HG03575 (cell line): ENCODE results near the gene DAB2.

Experiments used
- ATAC-seq: cut with Tn5 transposase; IDR thresholded peaks from one replicate; pipeline ENCODE4 v1.9.1; 2021; ENCODE audit not compliant: unreplicated experiment, insufficient number of reproducible peaks, low FRiP score; ENCODE audit errors: extremely low read depth

Gene DAB2

DNA sequence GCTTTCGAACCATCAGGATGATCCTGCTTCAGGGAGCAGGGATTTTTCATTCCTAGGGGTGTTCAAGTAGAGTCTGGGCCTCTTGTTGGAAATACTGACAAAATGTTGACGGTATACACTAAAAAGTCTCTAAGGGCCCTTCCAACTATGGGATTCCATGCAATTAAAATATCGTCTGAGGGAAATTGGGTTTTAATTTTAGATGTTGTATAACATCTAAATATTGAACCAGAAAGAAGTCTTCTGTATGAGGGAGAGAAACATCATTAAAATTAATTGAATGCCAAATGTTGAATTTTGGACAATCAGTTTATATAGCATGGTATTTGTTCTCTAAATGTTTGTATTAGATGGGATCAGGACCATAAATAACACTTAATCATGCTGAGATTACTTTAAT lies 25.7 kb upstream of the DAB2 start:
- ATAC-seq: no peak

DNA sequence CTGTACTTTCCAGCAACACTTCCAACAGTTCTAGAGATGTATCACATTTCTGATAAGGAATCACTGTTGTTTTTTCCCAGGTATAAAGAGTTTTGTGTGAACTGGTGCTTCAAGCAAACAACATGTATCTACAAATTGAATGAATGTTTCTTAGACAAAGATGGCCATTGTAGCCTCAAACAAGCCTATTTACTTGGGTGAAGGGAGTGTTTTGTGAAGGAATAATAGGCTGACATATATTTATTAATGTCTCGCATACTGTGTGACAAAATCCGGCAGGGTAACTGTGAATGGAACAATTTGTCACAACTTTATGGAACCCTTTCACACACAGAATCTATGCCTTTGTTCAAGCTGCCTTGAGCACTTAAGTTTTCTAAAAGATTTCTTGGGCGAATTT lies 24.8 kb upstream of the DAB2 start:
- ATAC-seq: no peak

DNA sequence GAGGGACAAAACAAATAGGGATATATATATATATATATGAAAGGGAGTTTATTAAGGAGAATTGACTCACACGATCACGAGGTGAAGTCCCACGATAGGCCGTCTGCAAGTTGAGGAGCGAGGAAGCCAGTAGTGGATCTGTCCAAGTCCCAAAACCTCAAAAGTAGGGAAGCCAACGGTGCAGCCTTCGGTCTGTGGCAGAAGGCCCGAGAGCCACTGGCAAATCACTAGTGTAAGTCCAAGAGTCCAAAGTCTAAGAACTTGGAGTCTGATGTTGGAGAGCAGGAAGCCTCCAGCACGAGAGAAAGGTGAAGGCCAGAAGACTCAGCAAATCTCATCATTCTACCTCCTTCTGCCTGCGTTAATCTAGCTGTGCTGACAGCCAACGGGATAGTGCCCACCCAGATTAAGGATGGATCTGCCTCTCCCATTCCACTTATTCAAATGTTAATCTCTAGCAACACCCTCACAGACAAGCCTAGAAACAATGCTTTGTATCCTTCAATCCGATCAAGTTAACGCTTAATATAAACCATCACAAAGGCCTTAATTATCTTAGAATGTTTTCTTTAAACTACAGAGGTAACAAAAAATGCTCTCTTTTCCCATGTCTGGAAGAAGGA lies 23.8 kb upstream of the DAB2 start:
- ATAC-seq: no peak

DNA sequence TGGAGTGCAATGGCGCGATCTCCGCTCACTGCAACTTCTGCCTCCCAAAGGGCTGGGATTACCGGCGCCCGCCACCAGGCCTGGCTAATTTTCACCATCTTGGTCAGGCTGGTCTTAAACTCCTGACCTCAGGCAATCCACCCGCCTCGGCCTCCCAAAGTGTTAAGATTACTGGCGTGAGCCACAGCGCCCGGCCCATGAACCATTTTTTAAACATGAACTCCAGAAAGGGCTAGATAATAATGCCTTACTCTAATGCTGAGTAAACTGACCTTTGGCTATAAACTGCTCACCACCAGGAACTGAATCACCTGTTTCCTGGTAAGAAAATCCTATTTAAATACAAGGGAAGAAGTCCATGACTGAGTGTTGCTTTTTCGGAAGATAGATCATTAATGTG lies 23.2 kb upstream of the DAB2 start:
- ATAC-seq: no peak

DNA sequence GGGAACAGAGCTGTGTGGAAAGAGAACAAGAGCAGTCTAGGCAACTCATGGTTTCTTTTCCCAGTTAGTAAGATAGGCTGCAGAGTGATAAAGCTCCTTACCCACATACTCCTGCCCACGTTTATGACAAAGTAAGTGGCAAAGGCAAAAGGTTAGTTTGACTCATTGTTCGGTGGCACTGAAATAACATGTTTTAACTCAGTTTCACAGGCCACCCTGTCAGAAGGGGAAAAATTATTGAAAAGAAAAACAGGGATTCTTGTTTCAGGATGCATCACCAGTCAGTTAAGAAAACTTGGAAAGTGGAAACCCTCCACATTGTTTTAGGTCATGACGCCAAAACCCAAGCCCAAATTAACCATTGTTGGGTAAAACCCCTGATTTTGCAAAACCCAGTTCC lies 22.3 kb upstream of the DAB2 start:
- no peak for ATAC-seq

DNA sequence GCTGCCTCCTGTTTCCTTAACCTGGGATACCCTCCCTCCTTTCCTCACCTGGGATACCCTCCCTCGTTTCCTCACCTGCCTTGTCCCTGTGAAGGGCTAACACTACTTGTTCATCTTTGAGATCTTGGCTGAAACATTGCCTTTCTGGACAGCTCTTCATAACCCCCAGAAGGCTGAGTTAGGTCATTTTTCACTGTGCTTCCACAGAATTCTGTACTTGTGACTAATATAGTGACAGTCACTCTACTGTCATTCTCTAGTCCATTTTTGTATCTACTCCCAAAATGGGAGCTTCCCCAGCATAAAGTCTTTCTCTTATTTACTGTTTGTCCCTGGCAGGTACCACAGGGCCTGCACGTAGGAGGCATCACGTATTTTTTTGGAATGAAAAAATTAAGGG lies 21.5 kb upstream of the DAB2 start:
- ATAC-seq: no peak

DNA sequence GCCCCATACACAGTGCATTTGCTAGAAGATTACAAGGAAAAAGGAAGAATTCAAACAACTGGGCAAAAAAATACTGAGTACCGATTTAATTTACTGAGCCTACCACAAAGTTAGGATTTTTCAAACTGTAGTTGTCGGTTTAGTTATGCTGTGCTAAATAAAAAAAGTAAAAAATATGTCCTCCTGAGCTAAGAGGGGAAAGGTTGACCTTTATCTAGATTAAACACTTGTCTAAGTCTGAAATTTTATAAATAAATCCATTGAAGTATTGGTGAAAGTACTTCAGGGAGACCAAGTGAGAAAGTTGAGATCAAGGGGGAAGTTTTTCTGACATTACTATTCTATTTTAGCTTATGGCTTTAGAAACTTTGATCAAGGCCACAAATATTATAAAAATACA lies 19.1 kb upstream of the DAB2 start:
- no peak for ATAC-seq

DNA sequence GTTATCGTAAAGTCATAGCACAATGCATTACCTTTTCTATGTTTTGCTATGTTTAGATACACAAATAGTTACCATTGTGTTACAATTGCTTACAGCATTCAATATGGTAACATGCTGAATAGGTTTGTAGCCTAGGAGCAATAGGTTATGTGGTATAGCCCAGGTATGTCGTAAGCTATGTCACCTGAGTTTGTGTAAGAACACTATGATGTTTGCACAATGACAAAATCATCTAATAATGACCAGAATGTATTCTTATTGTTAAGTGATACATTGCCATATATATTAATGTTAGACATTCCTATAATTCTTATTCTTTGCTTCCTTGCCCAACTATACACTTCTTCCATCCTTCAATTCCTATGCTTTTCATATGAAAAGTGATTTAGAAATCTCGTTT lies 18.2 kb upstream of the DAB2 start:
- ATAC-seq: no peak

DNA sequence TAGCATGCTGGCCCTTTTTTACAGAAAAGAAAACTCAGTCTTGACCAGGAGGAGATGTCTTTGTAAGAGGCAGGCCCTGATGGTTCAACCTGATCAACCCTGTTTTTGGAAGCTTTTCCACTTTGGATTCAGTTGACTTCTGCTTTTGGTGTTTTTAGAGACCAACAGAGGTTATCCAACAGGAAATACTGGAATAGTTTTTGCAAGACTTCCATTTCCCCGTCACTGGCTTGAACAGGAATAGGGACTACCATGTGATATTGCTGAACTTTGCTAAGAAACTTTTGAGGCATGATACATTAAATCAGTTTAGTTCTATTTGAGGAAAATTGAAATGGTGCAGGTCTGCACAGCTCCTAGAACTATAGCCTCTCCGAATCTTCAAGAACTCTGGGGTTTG lies 17.1 kb upstream of the DAB2 start:
- no peak for ATAC-seq

DNA sequence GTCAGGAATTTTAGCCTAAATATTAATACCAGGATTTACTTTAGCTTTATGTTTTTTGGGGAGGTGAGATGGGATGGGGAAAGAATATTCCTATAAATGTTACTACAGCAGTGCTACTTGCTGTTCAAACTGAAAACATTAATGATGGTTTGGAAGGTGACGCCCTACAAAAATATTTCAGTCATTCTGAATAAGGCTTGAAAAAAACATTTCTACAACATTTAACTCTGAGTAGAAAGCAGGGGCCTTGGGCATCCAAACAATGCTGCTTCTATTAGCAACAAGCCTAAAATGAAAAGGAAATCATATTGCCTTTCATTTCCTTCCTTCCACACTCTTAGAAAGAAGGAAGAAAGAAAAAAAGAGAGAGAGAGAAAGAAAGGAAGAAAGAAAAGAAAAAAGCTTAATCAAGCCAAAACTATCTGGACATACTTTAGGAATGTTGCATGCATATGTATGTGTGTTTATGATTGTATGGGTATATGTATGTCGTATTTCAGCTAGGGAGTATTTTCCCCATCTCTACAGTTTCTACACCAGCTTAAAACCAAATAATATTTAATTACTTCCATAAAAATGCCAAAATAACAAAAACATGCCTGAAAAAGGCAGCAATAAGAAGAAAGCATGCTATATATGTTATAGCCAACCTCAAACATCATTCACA lies 16.3 kb upstream of the DAB2 start:
- ATAC-seq: no peak

DNA sequence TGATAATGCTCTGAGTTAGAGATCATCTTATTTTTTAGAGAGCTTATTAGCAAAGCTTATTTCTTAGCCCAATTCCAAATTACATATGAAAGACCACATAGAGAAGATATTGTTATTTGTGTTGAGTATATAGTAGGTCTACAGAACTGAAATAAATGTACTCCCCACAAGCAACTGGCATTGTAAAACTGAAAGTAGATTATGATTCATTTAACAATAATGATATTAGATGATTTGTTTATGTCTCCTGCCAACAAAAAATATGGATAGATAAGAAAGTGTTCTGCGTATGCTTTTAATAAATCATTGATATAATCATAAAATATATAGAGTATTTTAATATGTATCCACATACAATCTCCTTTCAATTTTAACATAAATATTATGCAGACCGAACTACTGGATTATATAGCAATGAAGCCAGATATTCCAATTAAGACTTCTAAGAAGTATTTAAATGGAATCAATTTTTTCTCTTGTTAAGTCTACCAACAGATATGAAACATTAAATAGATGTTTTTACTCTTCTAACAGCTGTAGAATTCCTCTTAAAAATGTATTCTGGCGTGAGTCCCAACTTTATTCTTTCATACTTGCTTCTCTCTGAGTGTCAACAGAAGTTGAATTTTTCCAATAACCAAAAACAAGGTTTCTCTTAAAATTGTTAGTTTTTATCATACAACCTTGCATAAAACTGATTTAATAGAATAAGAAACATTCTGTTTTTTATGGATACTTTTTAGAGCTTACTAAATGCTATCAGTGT lies 15.6 kb upstream of the DAB2 start:
- ATAC-seq: no peak

DNA sequence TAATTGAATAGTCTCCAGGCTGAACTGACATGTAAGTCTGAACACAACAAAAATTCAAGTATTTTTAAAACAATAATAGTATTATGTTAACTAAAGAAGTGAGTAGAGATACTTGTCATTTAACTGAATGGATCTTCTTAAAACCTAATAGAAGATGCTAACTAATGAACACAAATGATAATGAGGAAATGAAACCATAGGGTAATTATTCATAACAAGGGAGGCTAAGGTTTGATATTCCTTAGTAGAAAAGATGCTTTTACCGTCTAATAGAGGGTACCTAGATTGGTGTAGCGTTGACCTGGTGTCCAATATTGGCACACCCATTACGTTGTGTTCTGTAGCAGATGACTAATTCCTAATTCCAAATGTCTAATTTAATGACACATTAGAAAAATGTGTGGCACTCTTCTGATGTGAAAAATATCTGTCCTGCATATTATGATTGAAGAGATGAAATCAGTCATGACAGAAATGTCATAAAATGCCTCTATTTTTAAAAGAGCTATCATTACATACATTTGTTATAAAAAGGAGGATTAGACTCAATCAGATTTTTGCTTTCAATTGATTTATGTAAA lies 14.9 kb upstream of the DAB2 start:
- ATAC-seq: no peak

DNA sequence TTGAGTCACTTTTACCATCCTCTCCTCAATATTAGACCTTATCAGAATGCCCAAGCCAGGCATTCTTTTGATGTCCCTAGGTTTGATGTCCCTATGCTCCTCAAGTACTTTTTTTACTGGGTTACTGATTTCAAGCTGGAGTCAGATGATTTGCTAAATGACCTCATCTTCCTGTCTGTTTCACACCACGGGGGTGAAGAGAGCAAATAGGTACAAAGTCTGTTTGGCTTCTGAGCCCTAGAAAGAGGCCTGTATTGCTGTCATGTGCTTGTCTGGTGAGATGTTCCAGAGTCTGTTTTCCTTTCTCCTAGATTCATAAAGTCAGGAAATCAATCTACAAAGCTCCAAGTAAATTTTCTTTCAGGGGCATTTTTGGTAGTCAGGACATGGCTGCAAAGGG lies 12.7 kb upstream of the DAB2 start:
- no peak for ATAC-seq

DNA sequence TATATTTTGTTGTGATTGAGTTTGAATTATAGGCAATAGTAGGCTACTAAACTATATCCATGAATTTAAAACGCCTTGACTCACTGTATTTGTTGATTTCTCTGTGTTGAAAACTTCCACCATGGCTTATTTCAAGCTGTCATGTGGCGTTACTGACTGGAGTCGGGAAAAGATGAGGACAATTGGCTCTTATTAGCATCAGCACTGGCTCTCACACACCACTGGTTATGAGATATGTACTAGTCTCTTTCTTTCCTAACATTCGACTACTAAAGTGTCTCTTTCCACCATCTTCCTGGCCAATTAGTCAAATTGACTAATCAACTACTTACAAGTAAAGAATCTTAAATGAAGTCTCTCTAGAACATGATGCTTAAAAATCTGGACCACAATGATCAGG lies 9.1 kb upstream of the DAB2 start:
- ATAC-seq: no peak

DNA sequence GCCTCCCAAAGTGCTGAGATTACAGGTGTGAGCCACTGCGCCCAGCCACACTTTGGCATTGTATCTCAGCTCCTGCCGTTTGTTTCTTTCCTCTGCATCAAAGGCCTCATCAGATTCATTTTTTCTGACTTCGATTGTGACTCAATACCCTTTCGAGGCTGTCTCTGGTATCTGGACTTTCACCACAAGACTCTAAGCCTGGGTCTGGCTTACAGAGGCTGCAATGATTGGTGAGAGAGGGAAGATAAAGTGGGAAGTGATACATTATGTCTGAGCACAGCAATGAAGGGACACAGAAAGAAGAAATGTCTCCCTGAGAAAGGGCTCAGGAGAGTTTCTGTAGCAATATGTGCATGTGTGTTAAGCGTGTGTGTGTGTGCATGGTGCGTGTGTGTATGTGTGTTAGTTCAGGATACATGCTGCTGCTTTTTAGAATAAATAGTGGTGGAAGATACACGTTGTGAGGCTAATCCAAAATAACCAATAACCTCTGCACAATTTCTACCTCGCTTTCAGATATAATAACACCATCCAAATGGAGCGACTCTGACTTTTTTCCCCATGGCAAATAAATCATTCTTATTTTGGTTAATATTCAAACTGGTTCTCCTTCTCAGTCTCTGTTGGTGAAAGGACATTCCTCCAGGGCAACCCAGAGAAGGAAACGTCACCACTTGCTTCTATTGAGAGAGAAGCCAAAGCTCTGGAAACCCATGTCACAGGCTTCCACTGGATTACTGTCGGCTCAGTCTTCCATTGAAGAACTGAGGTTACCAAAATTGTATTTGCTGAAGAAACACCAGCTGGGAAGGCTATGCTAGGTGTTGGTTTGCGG lies 8.1 kb upstream of the DAB2 start:
- ATAC-seq: no peak

DNA sequence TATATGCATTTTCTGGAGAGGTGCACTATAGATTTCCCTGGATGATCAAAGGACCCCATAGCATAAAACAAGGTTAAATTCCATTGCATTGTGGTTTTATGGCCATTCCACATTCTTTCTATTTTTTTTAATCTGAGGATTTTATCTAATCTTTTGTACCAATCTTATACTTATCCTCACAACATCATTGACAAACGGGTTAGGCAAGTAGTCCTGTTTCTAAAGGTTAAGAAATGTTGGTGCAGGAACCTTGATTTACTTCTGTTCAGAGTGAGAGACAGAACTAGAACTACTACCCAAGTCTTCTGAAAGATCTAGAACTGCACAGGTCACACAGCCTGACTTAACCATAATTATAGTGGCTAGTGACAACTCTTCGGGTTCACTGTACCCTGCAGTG lies 5.7 kb upstream of the DAB2 start:
- ATAC-seq: no peak

DNA sequence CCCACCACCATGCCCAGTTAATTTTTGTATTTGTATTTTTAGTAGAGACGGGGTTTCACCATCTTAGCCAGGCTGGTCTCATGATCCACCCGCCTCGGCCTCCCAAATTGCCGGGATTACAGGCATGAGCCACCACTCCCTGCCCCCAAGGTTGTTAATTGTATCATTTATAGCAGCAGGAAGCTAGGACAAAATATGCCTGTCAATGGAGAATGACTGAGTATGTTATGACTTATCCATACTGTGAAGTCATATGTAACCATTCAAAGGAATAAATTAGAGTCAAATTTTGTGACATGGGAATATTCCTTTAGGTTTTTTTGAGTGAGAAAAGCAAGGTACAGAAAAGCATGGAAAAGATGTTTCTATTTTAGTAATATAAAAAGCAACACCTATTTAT lies 3.9 kb upstream of the DAB2 start:
- ATAC-seq: no peak

DNA sequence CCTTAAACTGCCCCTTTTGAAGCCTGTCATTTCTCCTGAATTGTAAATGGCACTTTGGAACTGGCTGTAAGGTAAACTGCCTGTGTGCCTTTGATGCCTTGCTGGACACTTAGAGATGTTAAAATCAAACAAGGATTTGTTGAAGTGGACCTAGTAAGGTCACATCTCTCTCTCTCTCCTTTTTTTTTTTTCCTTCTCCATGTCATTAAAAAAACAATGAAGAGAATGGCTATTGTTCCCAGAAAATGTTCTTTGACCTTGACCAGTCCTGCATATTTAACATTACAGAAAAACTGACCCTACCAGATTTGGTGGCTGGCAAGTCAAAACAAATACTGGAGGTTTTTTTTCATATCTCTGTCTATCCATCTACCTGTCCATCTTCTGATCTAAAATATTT lies 2.9 kb upstream of the DAB2 start:
- no peak for ATAC-seq

DNA sequence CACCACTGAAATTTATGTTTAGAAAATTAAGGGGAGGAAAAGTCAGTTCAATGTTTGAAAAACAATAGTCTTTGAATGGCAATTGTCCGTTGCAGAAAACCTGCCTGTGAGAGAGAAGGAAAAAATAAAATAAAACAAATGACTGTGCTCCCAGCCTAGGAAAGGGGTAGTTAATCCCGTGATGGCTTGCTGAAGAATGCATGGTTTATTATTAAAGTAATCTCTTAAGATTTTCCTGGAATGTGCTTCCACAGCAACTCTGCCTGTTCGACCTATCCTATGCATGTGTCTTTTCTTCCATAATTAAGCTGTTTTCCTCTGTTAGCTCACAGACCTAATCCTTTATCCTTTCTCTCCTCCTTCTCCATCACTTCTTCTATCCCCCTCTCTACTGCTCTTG lies 2.4 kb upstream of the DAB2 start:
- no peak for ATAC-seq
